WI38 (cell line): ENCODE data around the gene BARD1.

Experiments used
- H3K4me3 ChIP-seq: 2 replicates; pipeline ENCODE4 v1.5.1; 2011; ENCODE audit warnings: low read depth, mild to moderate bottlenecking, control low read depth, low read length
- TF ChIP-seq, protein P1 (sequence below): IDR thresholded peaks from 2 replicates; pipeline ENCODE4 v1.5.1; 2012; ENCODE audit warnings: low read depth, mild to moderate bottlenecking, control low read depth, low read length

Gene BARD1

DNA sequence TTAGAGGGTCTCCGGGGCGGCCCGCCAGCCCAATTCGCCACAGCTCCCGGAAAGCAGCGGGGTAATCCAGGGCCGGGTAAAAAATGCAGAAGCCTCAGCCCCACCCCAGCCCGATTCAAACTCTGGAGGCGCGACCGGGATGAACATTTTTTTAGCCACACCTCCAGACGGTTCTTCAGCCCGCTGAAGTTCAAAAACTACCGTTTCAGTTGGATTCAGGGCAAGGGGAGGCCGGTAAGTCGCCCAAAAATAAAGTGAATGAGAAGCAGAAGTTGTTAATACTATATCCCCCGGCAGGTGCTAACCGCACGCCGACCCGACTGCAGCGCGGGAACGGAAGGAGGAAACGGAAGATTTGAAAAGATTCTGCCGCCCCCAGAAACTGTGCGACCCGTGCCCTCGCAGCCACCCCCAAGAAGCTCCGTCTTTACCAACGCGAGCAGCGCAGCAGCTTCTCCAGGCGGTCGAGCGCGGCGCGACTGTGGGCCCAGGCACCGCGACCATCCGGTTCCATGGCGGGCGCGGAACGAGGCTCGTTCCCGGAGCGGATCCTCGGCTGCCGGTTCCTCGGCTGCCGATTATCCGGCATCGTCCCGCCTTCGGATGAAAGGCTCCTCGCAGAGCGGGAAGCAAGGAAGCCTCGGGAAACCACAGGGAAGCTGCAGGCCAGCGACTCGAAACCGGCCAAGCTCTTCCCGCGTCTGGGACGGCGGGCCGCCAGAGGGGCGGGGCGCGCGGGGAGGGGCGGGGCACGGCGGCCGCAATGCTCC lies at the start of gene BARD1:
TSS of gene BARD1 (minus strand) at position 703 of the 770 bp plus-strand sequence. CDS start at position 589, 114 bp downstream.
- H3K4me3 ChIP-seq: peak within 1 kb of the TSS; percentile 90
- TF ChIP-seq, protein P1, sequence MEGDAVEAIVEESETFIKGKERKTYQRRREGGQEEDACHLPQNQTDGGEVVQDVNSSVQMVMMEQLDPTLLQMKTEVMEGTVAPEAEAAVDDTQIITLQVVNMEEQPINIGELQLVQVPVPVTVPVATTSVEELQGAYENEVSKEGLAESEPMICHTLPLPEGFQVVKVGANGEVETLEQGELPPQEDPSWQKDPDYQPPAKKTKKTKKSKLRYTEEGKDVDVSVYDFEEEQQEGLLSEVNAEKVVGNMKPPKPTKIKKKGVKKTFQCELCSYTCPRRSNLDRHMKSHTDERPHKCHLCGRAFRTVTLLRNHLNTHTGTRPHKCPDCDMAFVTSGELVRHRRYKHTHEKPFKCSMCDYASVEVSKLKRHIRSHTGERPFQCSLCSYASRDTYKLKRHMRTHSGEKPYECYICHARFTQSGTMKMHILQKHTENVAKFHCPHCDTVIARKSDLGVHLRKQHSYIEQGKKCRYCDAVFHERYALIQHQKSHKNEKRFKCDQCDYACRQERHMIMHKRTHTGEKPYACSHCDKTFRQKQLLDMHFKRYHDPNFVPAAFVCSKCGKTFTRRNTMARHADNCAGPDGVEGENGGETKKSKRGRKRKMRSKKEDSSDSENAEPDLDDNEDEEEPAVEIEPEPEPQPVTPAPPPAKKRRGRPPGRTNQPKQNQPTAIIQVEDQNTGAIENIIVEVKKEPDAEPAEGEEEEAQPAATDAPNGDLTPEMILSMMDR: no peak

DNA sequence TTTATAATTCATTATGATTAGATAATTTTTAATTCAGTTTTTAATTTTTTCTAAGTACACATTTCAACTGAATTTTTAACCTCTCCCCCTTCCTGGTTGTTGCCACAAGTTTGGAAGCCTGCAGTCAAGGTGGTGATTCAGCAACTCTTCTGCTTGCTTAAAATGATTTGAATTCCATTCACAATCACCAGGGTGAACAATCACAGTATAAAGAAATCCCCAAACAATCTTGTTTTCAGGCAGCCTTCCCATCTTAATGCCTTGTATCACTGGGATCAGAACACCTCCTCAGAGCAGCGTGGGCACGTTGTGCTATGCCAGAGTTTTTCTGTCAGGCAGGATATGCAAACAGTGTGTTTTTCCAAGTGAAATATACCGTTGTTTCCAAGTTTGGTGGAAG lies 46.7 kb upstream of the BARD1 start:
- TF ChIP-seq, protein P1: no peak

DNA sequence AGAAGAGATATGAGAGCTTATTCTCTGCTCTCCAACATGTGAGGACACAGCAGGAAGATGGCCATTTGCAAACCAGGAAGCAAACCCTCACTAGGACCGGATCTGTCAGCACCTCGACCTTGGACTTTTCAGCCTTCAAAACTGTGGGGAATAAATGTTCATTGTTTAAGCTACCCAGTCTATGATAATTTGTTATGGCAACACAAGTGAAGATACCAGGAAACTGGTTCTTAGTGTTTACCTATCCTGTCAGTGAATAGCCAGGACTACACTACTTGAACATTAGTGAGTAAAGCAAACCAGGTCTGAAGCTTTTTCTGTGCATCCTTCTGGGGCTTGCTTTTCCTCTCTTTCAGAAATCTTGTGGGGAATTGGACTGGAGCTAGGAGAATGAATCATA lies 44.4 kb upstream of the BARD1 start:
- TF ChIP-seq, protein P1: no peak

More for the DNA sequence above, 46.7 kb upstream of the BARD1 start:
- no peak overlapping the region for H3K4me3 ChIP-seq

DNA sequence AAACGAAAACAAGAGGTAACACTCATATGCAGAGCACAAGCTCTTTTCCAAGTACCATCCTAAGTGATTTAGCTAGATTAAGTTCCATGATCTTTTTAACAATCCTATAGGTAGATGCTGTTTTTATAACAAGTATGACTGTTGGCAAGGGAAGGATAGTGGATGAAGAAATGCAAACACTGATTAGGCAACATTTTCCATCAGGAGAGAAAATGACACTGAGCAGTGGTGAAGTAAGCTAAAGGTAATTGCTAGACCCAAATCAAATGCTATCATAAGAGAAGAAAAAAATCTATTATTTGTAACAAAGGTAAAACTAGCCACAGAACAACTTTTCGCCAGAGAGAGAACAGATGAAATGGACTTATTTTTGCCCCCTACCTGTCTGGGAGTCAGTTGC lies 34.3 kb upstream of the BARD1 start:
- TF ChIP-seq, protein P1: no peak
- no peak overlapping the region for H3K4me3 ChIP-seq

More for the DNA sequence above, 44.4 kb upstream of the BARD1 start:
- no peak overlapping the region for H3K4me3 ChIP-seq

DNA sequence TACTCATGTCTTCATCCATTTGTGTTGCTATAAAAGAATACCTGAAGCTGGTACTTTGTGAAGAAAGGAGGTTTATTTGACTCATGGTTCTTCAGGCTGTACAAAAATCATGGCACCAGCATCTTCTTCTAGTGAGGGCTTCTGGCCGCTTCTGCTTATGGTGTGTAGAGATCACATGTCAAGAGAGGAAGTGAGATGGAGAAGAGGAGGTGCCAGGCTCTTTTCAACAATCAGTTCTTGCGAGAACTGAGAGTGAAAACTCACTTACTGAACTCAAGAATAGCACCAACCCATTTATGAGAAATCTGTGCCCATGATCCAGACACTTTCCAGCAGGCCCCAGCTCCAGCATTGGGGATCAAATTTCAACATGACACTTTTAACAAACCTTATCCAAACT lies 30.0 kb upstream of the BARD1 start:
- no peak overlapping the region for H3K4me3 ChIP-seq
- TF ChIP-seq, protein P1: no peak

DNA sequence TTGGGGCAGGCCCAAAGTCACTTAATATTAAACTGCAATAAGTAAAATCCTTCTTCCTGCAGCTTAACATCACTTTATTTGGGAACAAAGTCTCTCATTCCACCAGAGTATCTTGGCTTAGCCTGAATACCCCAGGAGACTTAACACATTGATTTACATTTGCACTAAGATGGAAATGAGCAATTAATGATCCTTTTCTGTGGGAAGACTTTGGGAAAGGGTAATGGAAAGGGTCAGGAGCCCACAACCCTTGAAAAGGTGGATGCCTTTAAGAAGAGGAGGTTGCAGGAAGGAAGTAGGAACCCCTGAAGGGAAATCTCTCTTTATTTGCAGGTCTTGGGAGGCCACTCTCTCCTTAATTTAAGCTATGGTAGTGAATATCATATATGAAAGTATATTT lies 28.0 kb upstream of the BARD1 start:
- TF ChIP-seq, protein P1: no peak
- no peak overlapping the region for H3K4me3 ChIP-seq

DNA sequence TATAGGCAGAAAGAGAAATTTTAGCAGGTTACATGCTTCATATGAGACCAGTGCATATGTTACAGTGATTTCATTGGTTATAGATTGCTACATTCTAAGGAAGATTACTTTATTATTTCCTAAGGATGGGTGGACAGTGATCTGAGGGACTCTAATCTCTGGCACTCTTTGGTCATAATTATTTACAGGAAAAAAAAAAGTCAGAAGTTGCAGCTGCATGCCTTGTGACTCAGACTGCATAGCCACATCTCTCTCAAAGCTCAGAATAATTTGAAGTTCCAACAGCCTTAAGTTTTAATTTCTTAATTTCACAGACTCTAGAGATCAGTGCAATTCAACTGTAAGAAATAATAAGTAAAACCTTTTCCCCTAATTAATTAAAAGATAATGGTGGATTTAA lies 27.1 kb upstream of the BARD1 start:
- TF ChIP-seq, protein P1: no peak
- no peak overlapping the region for H3K4me3 ChIP-seq
